ENCODE results near the gene TLCD2. TPM values are rescaled to one million over a fixed set of nuclear protein-coding genes. Genes with fewer than 3 reads are reported as not detected.

Gene TLCD2
- total and polyA plus RNA-seq, 9 of the 15 experiments (the other 6 are each of a cell fraction or from before 2014, with no cell fraction given) = 0.10 to 0.89 (median 0.58) TPM

- TF ChIP-seq, protein P1, sequence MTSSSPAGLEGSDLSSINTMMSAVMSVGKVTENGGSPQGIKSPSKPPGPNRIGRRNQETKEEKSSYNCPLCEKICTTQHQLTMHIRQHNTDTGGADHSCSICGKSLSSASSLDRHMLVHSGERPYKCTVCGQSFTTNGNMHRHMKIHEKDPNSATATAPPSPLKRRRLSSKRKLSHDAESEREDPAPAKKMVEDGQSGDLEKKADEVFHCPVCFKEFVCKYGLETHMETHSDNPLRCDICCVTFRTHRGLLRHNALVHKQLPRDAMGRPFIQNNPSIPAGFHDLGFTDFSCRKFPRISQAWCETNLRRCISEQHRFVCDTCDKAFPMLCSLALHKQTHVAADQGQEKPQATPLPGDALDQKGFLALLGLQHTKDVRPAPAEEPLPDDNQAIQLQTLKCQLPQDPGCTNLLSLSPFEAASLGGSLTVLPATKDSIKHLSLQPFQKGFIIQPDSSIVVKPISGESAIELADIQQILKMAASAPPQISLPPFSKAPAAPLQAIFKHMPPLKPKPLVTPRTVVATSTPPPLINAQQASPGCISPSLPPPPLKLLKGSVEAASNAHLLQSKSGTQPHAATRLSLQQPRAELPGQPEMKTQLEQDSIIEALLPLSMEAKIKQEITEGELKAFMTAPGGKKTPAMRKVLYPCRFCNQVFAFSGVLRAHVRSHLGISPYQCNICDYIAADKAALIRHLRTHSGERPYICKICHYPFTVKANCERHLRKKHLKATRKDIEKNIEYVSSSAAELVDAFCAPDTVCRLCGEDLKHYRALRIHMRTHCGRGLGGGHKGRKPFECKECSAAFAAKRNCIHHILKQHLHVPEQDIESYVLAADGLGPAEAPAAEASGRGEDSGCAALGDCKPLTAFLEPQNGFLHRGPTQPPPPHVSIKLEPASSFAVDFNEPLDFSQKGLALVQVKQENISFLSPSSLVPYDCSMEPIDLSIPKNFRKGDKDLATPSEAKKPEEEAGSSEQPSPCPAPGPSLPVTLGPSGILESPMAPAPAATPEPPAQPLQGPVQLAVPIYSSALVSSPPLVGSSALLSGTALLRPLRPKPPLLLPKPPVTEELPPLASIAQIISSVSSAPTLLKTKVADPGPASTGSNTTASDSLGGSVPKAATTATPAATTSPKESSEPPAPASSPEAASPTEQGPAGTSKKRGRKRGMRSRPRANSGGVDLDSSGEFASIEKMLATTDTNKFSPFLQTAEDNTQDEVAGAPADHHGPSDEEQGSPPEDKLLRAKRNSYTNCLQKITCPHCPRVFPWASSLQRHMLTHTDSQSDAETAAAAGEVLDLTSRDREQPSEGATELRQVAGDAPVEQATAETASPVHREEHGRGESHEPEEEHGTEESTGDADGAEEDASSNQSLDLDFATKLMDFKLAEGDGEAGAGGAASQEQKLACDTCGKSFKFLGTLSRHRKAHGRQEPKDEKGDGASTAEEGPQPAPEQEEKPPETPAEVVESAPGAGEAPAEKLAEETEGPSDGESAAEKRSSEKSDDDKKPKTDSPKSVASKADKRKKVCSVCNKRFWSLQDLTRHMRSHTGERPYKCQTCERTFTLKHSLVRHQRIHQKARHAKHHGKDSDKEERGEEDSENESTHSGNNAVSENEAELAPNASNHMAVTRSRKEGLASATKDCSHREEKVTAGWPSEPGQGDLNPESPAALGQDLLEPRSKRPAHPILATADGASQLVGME (CRISPR knock-in tag; IDR thresholded peaks at IDR 0.05) = no peak
- TF ChIP-seq POLR2B (IDR thresholded peaks at IDR 0.05; ENCODE audit: low read depth, partially characterized antibody) = peak; percentile 83
- no peak for TF ChIP-seq MXD1 (CRISPR knock-in tag; IDR thresholded peaks at IDR 0.05; ENCODE audit: borderline replicate concordance, poor library complexity, severe bottlenecking)
- TF ChIP-seq ZFX (CRISPR knock-in tag; IDR thresholded peaks at IDR 0.05) = peak; percentile 95
- TF ChIP-seq SIX5 (IDR thresholded peaks at IDR 0.05; ENCODE audit: borderline replicate concordance in 1 of 2, insufficient read depth in 1 of 2, low read depth in 1 of 2, low read length in 2 of 2) = no peak
- no peak; the same call in 1 of the 2 replicates for TF ChIP-seq ZNF395 (CRISPR knock-in tag; IDR thresholded peaks at IDR 0.05)
- TF ChIP-seq, protein P2, sequence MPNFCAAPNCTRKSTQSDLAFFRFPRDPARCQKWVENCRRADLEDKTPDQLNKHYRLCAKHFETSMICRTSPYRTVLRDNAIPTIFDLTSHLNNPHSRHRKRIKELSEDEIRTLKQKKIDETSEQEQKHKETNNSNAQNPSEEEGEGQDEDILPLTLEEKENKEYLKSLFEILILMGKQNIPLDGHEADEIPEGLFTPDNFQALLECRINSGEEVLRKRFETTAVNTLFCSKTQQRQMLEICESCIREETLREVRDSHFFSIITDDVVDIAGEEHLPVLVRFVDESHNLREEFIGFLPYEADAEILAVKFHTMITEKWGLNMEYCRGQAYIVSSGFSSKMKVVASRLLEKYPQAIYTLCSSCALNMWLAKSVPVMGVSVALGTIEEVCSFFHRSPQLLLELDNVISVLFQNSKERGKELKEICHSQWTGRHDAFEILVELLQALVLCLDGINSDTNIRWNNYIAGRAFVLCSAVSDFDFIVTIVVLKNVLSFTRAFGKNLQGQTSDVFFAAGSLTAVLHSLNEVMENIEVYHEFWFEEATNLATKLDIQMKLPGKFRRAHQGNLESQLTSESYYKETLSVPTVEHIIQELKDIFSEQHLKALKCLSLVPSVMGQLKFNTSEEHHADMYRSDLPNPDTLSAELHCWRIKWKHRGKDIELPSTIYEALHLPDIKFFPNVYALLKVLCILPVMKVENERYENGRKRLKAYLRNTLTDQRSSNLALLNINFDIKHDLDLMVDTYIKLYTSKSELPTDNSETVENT (CRISPR knock-in tag; IDR thresholded peaks at IDR 0.05) = no peak
- TF ChIP-seq, protein P3, sequence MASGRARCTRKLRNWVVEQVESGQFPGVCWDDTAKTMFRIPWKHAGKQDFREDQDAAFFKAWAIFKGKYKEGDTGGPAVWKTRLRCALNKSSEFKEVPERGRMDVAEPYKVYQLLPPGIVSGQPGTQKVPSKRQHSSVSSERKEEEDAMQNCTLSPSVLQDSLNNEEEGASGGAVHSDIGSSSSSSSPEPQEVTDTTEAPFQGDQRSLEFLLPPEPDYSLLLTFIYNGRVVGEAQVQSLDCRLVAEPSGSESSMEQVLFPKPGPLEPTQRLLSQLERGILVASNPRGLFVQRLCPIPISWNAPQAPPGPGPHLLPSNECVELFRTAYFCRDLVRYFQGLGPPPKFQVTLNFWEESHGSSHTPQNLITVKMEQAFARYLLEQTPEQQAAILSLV (tag; IDR thresholded peaks at IDR 0.05) = no peak
- TF ChIP-seq MTA1 (IDR thresholded peaks at IDR 0.05; ENCODE audit: borderline replicate concordance) = no peak
- TF ChIP-seq E2F3 (CRISPR knock-in tag; IDR thresholded peaks at IDR 0.05) = no peak
- peak; percentile 52 for TF ChIP-seq RBM25 (IDR thresholded peaks at IDR 0.05; ENCODE audit: low read depth, low read length, severe bottlenecking)
- TF ChIP-seq FUS (optimal IDR thresholded peaks at IDR 0.05; ENCODE audit: low read depth, low read length) = no peak
- 0 out of 2 replicates have a peak, but pooled peaks have one; percentile 29 for TF ChIP-seq BRD4 (IDR thresholded peaks at IDR 0.05)
- TF ChIP-seq, protein P4, sequence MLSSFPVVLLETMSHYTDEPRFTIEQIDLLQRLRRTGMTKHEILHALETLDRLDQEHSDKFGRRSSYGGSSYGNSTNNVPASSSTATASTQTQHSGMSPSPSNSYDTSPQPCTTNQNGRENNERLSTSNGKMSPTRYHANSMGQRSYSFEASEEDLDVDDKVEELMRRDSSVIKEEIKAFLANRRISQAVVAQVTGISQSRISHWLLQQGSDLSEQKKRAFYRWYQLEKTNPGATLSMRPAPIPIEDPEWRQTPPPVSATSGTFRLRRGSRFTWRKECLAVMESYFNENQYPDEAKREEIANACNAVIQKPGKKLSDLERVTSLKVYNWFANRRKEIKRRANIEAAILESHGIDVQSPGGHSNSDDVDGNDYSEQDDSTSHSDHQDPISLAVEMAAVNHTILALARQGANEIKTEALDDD (IDR thresholded peaks at IDR 0.05) = no peak
These were observed 25.6 kb downstream of the TLCD2 start, which contains the start of gene PRPF8 (continued) for GRCh38 chr17:1684378-1685189.
